GM12878 (cell line): ENCODE data around the gene VWA3B. TPM values are rescaled to one million over a fixed set of nuclear protein-coding genes. Genes with fewer than 3 reads are reported as not detected.

Source experiments
- ATAC-seq: fragments of 200-7000 bp; cut with Tn5 transposase; 3 replicates; pipeline ENCODE4 v1.9.1; 2020; ENCODE audit warnings: mild to moderate bottlenecking, moderate library complexity
- BruUV-seq: library from RNA; stranded (reverse); fragments of 400-500 nt; replicated peaks from 2 replicates; lab custom pipeline; 2021; lab: Mats Ljungman, UMichigan
- CTCF ChIA-PET: fragments of 300-600 bp; sonication (Branson Sonifier 250); formaldehyde crosslinking; extraction: SDS; loops from one replicate; lab custom pipeline; 2021; ENCODE audit warnings: inconsistent platforms; lab: Yijun Ruan, JAX
- POLR2A ChIA-PET: fragments of 350-600 bp; formaldehyde crosslinking; extraction: SDS; loops from one replicate; lab custom pipeline; 2021; ENCODE audit warnings: inconsistent platforms; lab: Charles Lee
- RAD21 ChIA-PET: fragments of 300-600 bp; sonication (Branson Sonifier 250); formaldehyde crosslinking; loops from one replicate; lab custom pipeline; 2023; ENCODE audit warnings: antibody characterized with exemption; ENCODE audit not compliant: unreplicated experiment; lab: Charles Lee
- SMC1A ChIA-PET: fragments of 300-600 bp; sonication (Branson Sonifier 250); formaldehyde crosslinking; loops from one replicate; lab custom pipeline; 2023; ENCODE audit not compliant: unreplicated experiment, uncharacterized antibody; lab: Charles Lee
- DNase-seq: peaks from one replicate; pipeline ENCODE4 v3.0.0-alpha.2; 2011; ENCODE audit warnings: low read depth, low spot score
- FAIRE-seq: peaks from 3 replicates; lab custom pipeline; 2011; peaks lifted over from hg19 to GRCh38; lab: Jason Lieb, UNC
- H2AFZ ChIP-seq: 2 replicates; pipeline ENCODE4 v1.6.0; 2011; ENCODE audit warnings: low read depth, low read length, control low read depth; ENCODE audit not compliant: control insufficient read depth
- H3K27ac ChIP-seq: 2 replicates; pipeline ENCODE4 v1.5.1; 2011; ENCODE audit warnings: control low read depth; ENCODE audit not compliant: control insufficient read depth, insufficient read depth
- H3K27me3 ChIP-seq, 2 experiments: replicated peaks in 1 of 2; 2 replicates each; pipeline versions ENCODE4 v1.6.0 to v1.6.1; 2011; ENCODE audit warnings: low read length in 1 of 2; ENCODE audit not compliant: control insufficient read depth in 2 of 2, insufficient read depth in 2 of 2
- H3K36me3 ChIP-seq, 2 experiments: 2 replicates each; pipeline ENCODE4 v1.5.1; 2011; ENCODE audit warnings: low read length in 1 of 2; ENCODE audit not compliant: control insufficient read depth in 2 of 2, insufficient read depth in 2 of 2
- H3K4me1 ChIP-seq: 2 replicates; pipeline ENCODE4 v1.6.1; 2011; ENCODE audit warnings: mild to moderate bottlenecking, low read length, moderate library complexity, mixed read lengths; ENCODE audit not compliant: control insufficient read depth, insufficient read depth
- H3K4me2 ChIP-seq: 2 replicates; pipeline ENCODE4 v1.6.0; 2011; ENCODE audit warnings: control low read depth; ENCODE audit not compliant: control insufficient read depth, insufficient read depth
- H3K4me3 ChIP-seq: fragments of 200-600 bp; sonication (generic); 2 replicates; pipeline ENCODE4 v1.5.1; 2016
- H3K79me2 ChIP-seq: 2 replicates; pipeline ENCODE4 v1.6.0; 2011; ENCODE audit warnings: low read length; ENCODE audit not compliant: control insufficient read depth, insufficient read depth
- H3K9ac ChIP-seq: 2 replicates; pipeline ENCODE4 v1.8.0; 2011; ENCODE audit warnings: low read length, control low read depth, mixed read lengths; ENCODE audit not compliant: control insufficient read depth, insufficient read depth
- H3K9me3 ChIP-seq: replicated peaks from 3 replicates; pipeline ENCODE4 v1.5.1; 2011; ENCODE audit warnings: mild to moderate bottlenecking, low read length; ENCODE audit not compliant: control insufficient read depth, insufficient read depth
- H4K20me1 ChIP-seq: 2 replicates; pipeline ENCODE4 v1.6.0; 2011; ENCODE audit not compliant: control insufficient read depth, insufficient read depth
- ATF7 ChIP-seq: fragments of 450-650 bp; IDR thresholded peaks from 2 replicates; pipeline ENCODE4 v1.6.1; 2016; ENCODE audit warnings: low read depth, mild to moderate bottlenecking
- CEBPZ ChIP-seq: fragments of 150-350 bp; IDR thresholded peaks from 2 replicates; pipeline ENCODE4 v1.6.1; 2016; ENCODE audit warnings: low read depth, low read length
- CHD4 ChIP-seq: fragments of 200-600 bp; sonication (generic); IDR thresholded peaks from 2 replicates; pipeline ENCODE4 v1.6.1; 2016; ENCODE audit warnings: mild to moderate bottlenecking
- ESRRA ChIP-seq: IDR thresholded peaks from 2 replicates; pipeline ENCODE4 v1.6.1; 2012; ENCODE audit warnings: mild to moderate bottlenecking, low read length, improper control_type of control experiment
- GATAD2B ChIP-seq: fragments of 450-650 bp; conservative IDR thresholded peaks from 2 replicates; pipeline ENCODE4 v1.6.1; 2017; ENCODE audit warnings: low read depth, mild to moderate bottlenecking, moderate library complexity
- IRF3 ChIP-seq: fragments of 450-650 bp; IDR thresholded peaks from 2 replicates; pipeline ENCODE4 v1.6.1; 2014; ENCODE audit warnings: mild to moderate bottlenecking
- MTA2 ChIP-seq: fragments of 450-650 bp; IDR thresholded peaks from 2 replicates; pipeline ENCODE4 v1.6.1; 2016; ENCODE audit warnings: low read depth, mild to moderate bottlenecking, moderate library complexity
- MXI1 ChIP-seq: fragments of 150-350 bp; IDR thresholded peaks from 2 replicates; pipeline ENCODE4 v1.6.1; 2011; ENCODE audit warnings: low read depth, mild to moderate bottlenecking, inconsistent platforms, low read length, improper control_type of control experiment
- NFIC ChIP-seq: IDR thresholded peaks from 2 replicates; pipeline ENCODE4 v1.6.1; 2012; ENCODE audit warnings: low read depth, mild to moderate bottlenecking, inconsistent platforms, low read length, moderate library complexity
- PML ChIP-seq: IDR thresholded peaks from 2 replicates; pipeline ENCODE4 v1.6.1; 2012; ENCODE audit warnings: low read length, inconsistent platforms
- PRDM15 ChIP-seq: fragments of 450-650 bp; formaldehyde crosslinking; IDR thresholded peaks from 2 replicates; pipeline ENCODE4 v1.4.0; 2020; ENCODE audit warnings: mild to moderate bottlenecking, moderate library complexity
- SMARCA5 ChIP-seq: fragments of 450-650 bp; IDR thresholded peaks from 2 replicates; pipeline ENCODE4 v1.6.1; 2017; ENCODE audit warnings: mild to moderate bottlenecking
- TBL1XR1 ChIP-seq: IDR thresholded peaks from 2 replicates; pipeline ENCODE4 v1.6.1; 2012; ENCODE audit warnings: low read depth, low read length, improper control_type of control experiment
- YBX1 ChIP-seq: fragments of 450-650 bp; IDR thresholded peaks from 2 replicates; pipeline ENCODE4 v1.6.1; 2016; ENCODE audit warnings: antibody characterized with exemption
- ZZZ3 ChIP-seq: IDR thresholded peaks from 2 replicates; pipeline ENCODE4 v1.6.1; 2011; ENCODE audit warnings: low read depth; ENCODE audit not compliant: control insufficient read depth, insufficient read length
- WGBS: methylation state at CpG from one replicate; pipeline ENCODE4 v1.1.6; 2016; ENCODE audit warnings: low lambda C conversion rate; ENCODE audit not compliant: insufficient replicate concordance, insufficient coverage; ENCODE audit errors: missing lambda C conversion rate; 5-methylcytosine and 5-hydroxymethylcytosine counted together
- in situ Hi-C: fragments of 300-500 bp; cut with MboI; formaldehyde crosslinking; loops from 9 replicates; pipeline ENCODE4 v1.14.3; 2018; ENCODE audit warnings: mixed read lengths
- intact Hi-C: fragments of 100-400 bp; cut with micrococcal nuclease; formaldehyde crosslinking; loops from one replicate; pipeline ENCODE4 v1.14.2; 2022; ENCODE audit not compliant: unreplicated experiment
- polyA plus RNA-seq, 11 experiments: library from polyadenylated mRNA; depleted of rRNA in 4 of 11; unstranded in 6 of 11; stranded (reverse) in 5 of 11; fragments of >200 nt; fragmentation: Nextera tagmentation in 4 of 11; fragmentation: Illumina TruSeq in 1 of 11; extraction: Ambion mirVana in 4 of 11; extraction: Trizol in 1 of 11; gene quantifications; 1 replicate in 1 of 11; 2 replicates in 10 of 11; pipeline versions ENCODE4 v1.2.1 to v1.2.3, GENCODE V29; 2011 to 2016; ENCODE audit warnings: inconsistent platforms in 2 of 11, missing spikeins in 2 of 11, low read depth in 1 of 11
- total RNA-seq, 4 experiments: library from RNA; depleted of rRNA in 3 of 4; stranded (reverse); fragments of >200 nt in 3 of 4; fragmentation: Illumina TruSeq in 1 of 4; extraction: Trizol in 1 of 4; gene quantifications; 2 replicates each; pipeline versions ENCODE4 v1.2.1 to v1.2.3, GENCODE V29; 2013 to 2021

VWA3B gene
- total and polyA plus RNA-seq, 10 of the 15 experiments (the other 5 are each of a cell fraction or from before 2014, with no cell fraction given): 0.04 to 0.86 (median 0.19) TPM; not detected in 4

GRCh38 chr2:98099939-98100743, 13.2 kb downstream of the VWA3B start:
- H2AFZ ChIP-seq: no peak overlapping the region
- FAIRE-seq (no peak), ATAC-seq (no peak), DNase-seq (no peak)
- no TSS peak for BruUV-seq
- no peaks in the 10 kb centered on the region for H3K36me3 ChIP-seq
- no peak overlapping the region for H3K27ac ChIP-seq
- CTCF ChIA-PET: interaction anchor here (1.2 kb wide), 1 partner anchor 10 kb away, joined by 6 read pairs; no protein-coding TSS in a partner anchor
- no peaks in the 10 kb centered on the region for H3K79me2 ChIP-seq
- POLR2A ChIA-PET: no interaction called here
- H3K9ac ChIP-seq: no peak overlapping the region
- H3K4me3 ChIP-seq: no peak overlapping the region
- H3K27me3 ChIP-seq: no peaks in the 10 kb centered on the region
- no peaks in the 10 kb centered on the region; the same call in 2 of the 3 replicates for H3K9me3 ChIP-seq
- no peaks in the 10 kb centered on the region for H3K4me1 ChIP-seq
- in situ Hi-C loops: no loop called here
- no peak overlapping the region for H3K4me2 ChIP-seq
- intact Hi-C loops: no loop called here
- 40% methylated on average over 6 of the region's 6 CpGs for WGBS
- H4K20me1 ChIP-seq: no peaks in the 10 kb centered on the region
- SMC1A ChIA-PET: interaction anchor here (0.9 to 1.3 kb wide), 2 partner anchors 58 to 74 kb away, joined by 3 read pairs; no protein-coding TSS in a partner anchor
- RAD21 ChIA-PET: interaction anchor here (1.4 kb wide), 1 partner anchor 293 kb away, joined by 3 read pairs; no protein-coding TSS in a partner anchor
- TF ChIP-seq CEBPZ (no peak), YBX1 (no peak), TBL1XR1 (no peak), CHD4 (no peak), PML (no peak), PRDM15 (no peak), NFIC (no peak), SMARCA5 (no peak), GATAD2B (no peak), IRF3 (no peak), ESRRA (no peak), ATF7 (no peak), MTA2 (no peak), MXI1 (no peak), ZZZ3 (no peak)
